OCI-LY7 (cell line): ENCODE results near the gene EXOC4. TPM values are rescaled to one million over a fixed set of nuclear protein-coding genes. Genes with fewer than 3 reads are reported as not detected.

Experiments used
- BruUV-seq: library from RNA; stranded (reverse); fragments of 400-500 nt; replicated peaks from 2 replicates; lab custom pipeline; 2021; lab: Mats Ljungman, UMichigan
- CTCF ChIA-PET: fragments of 300-600 bp; sonication (Branson Sonifier 250); formaldehyde crosslinking; loops from one replicate; lab custom pipeline; 2022; ENCODE audit warnings: antibody characterized with exemption; ENCODE audit not compliant: unreplicated experiment; lab: Charles Lee
- POLR2A ChIA-PET: fragments of 300-600 bp; sonication (Branson Sonifier 250); formaldehyde crosslinking; loops from one replicate; lab custom pipeline; 2022; ENCODE audit warnings: antibody characterized with exemption; lab: Charles Lee
- DNase-seq: peaks from one replicate; pipeline ENCODE4 v3.0.0-alpha.2; 2015; ENCODE audit warnings: low spot score
- H2AFZ ChIP-seq: fragments of 200-600 bp; sonication (generic), shearing (Covaris generic); 2 replicates; pipeline ENCODE4 v1.6.1; 2014; ENCODE audit warnings: mild to moderate bottlenecking, antibody characterized with exemption, low read length, moderate library complexity
- H3K27ac ChIP-seq: fragments of 200-600 bp; sonication (generic); 2 replicates; pipeline ENCODE4 v1.5.1; 2014; ENCODE audit warnings: mixed run types, low read depth, mild to moderate bottlenecking, moderate library complexity, low read length, inconsistent platforms; ENCODE audit not compliant: poor library complexity, severe bottlenecking
- H3K36me3 ChIP-seq: fragments of 200-600 bp; sonication (generic); 2 replicates; pipeline ENCODE4 v1.6.1; 2014; ENCODE audit warnings: mild to moderate bottlenecking, antibody characterized with exemption, low read length, moderate library complexity, mixed read lengths; ENCODE audit not compliant: insufficient read depth
- H3K4me1 ChIP-seq: fragments of 200-600 bp; sonication (generic); 2 replicates; pipeline ENCODE4 v1.5.1; 2014; ENCODE audit warnings: mild to moderate bottlenecking, low read length; ENCODE audit not compliant: insufficient read depth, poor library complexity, severe bottlenecking
- H3K4me2 ChIP-seq: fragments of 200-600 bp; sonication (generic); 2 replicates; pipeline ENCODE4 v1.6.1; 2014; ENCODE audit warnings: mild to moderate bottlenecking, low read length
- H3K4me3 ChIP-seq: fragments of 200-600 bp; sonication (generic); 2 replicates; pipeline ENCODE4 v1.5.1; 2014; ENCODE audit warnings: mild to moderate bottlenecking, low read depth, low read length; ENCODE audit not compliant: poor library complexity, severe bottlenecking
- H3K79me2 ChIP-seq: fragments of 200-600 bp; sonication (generic); 2 replicates; pipeline ENCODE4 v1.6.1; 2016; ENCODE audit warnings: low read depth, mild to moderate bottlenecking, low read length, moderate library complexity, mixed read lengths; ENCODE audit not compliant: insufficient read depth
- H3K9me2 ChIP-seq: fragments of 200-600 bp; sonication (generic); 2 replicates; pipeline ENCODE4 v1.6.1; 2016; ENCODE audit warnings: mild to moderate bottlenecking, low read length, mixed read lengths; ENCODE audit not compliant: insufficient read depth
- H3K9me3 ChIP-seq: fragments of 200-600 bp; sonication (generic); 2 replicates; pipeline ENCODE4 v1.6.1; 2014; ENCODE audit warnings: mild to moderate bottlenecking, mixed run types, low read length, mixed read lengths
- H4K20me1 ChIP-seq: fragments of 200-600 bp; sonication (generic); 2 replicates; pipeline ENCODE4 v1.6.1; 2014; ENCODE audit warnings: mild to moderate bottlenecking, antibody characterized with exemption, low read length, moderate library complexity, mixed read lengths; ENCODE audit not compliant: insufficient read depth
- CTCF ChIP-seq: fragments of 200-600 bp; sonication (generic); conservative IDR thresholded peaks from 2 replicates; pipeline ENCODE4 v1.5.1; 2014; ENCODE audit warnings: mild to moderate bottlenecking, antibody characterized with exemption, low read length, moderate library complexity, mixed read lengths
- EZH2phosphoT487 ChIP-seq: fragments of 200-600 bp; sonication (generic); IDR thresholded peaks from 2 replicates; pipeline ENCODE4 v1.6.1; 2018; ENCODE audit warnings: low read depth, borderline replicate concordance, mild to moderate bottlenecking, mixed run types, antibody characterized with exemption, low read length, moderate library complexity, mixed read lengths
- intact Hi-C: fragments of 100-400 bp; cut with micrococcal nuclease; formaldehyde crosslinking; loops from one replicate; pipeline ENCODE4 v1.10.0; 2022; ENCODE audit not compliant: unreplicated experiment
- total RNA-seq, 2 experiments: library from RNA; depleted of rRNA in 1 of 2; stranded (reverse); fragments of >200 nt in 1 of 2; shearing (Covaris generic) in 1 of 2; gene quantifications; 2 replicates each; pipeline ENCODE4 v1.2.3, GENCODE V29; 2014 to 2022

EXOC4 gene
- total RNA-seq, 2 experiments from 2014 or later = 75.1 to 93.2 TPM

GRCh38 chr7:133381965-133382364, 129.1 kb downstream of the EXOC4 start:
- POLR2A ChIA-PET = interaction anchor here (0.8 kb wide), 1 partner anchor 592 kb away, joined by 3 read pairs; no protein-coding TSS in a partner anchor
- Histone ChIP-seq H3K9me3 (no peaks in the 10 kb centered on the region), H3K27ac (no peak overlapping the region), H3K4me1 (no peaks in the 10 kb centered on the region), H3K4me2 (no peak overlapping the region), H3K9me2 (no peaks in the 10 kb centered on the region), H3K36me3 (no peaks in the 10 kb centered on the region), H3K79me2 (no peaks in the 10 kb centered on the region), H3K4me3 (no peak overlapping the region), H4K20me1 (no peaks in the 10 kb centered on the region), H2AFZ (no peak overlapping the region)
- no peak for TF ChIP-seq CTCF
- TF ChIP-seq EZH2phosphoT487 = no peak
- intact Hi-C loops = no loop called here
- no peak for DNase-seq
- CTCF ChIA-PET = no interaction called here
- BruUV-seq = no TSS peak

- no peak overlapping the region for H2AFZ ChIP-seq
- POLR2A ChIA-PET = no interaction called here
- intact Hi-C loops = no loop called here
- TF ChIP-seq EZH2phosphoT487 (no peak), CTCF (no peak)
- H3K4me1 ChIP-seq = no peaks in the 10 kb centered on the region
- H3K9me2 ChIP-seq = no peaks in the 10 kb centered on the region
- no TSS peak for BruUV-seq
- no peak for DNase-seq
- no peaks in the 10 kb centered on the region for H3K9me3 ChIP-seq
- no peak overlapping the region for H3K4me2 ChIP-seq
- H3K27ac ChIP-seq = no peak overlapping the region
- H3K36me3 ChIP-seq = no peaks in the 10 kb centered on the region
- H3K79me2 ChIP-seq = no peaks in the 10 kb centered on the region
- no peaks in the 10 kb centered on the region for H4K20me1 ChIP-seq
- no peak overlapping the region for H3K4me3 ChIP-seq
- CTCF ChIA-PET = no interaction called here
Observed at GRCh38 chr7:133382775-133383559, 130.1 kb downstream of the EXOC4 start.

GRCh38 chr7:133386205-133386604, 133.3 kb downstream of the EXOC4 start:
- H3K27ac ChIP-seq = no peak overlapping the region
- no TSS peak for BruUV-seq

More at GRCh38 chr7:133386205-133386604, 133.3 kb downstream of the EXOC4 start:
- no peak for DNase-seq
- Histone ChIP-seq H3K9me2 (no peaks in the 10 kb centered on the region), H3K4me1 (no peaks in the 10 kb centered on the region), H3K36me3 (no peaks in the 10 kb centered on the region), H3K9me3 (no peaks in the 10 kb centered on the region), H3K79me2 (no peaks in the 10 kb centered on the region), H2AFZ (no peak overlapping the region), H4K20me1 (no peaks in the 10 kb centered on the region), H3K4me2 (no peak overlapping the region), H3K4me3 (no peak overlapping the region)
- ChIA-PET POLR2A (interaction anchor here (0.7 kb wide), 1 partner anchor 12 kb away, joined by 4 read pairs; no protein-coding TSS in a partner anchor), CTCF (no interaction called here)
- intact Hi-C loops = no loop called here
- no peak for TF ChIP-seq EZH2phosphoT487
- TF ChIP-seq CTCF = no peak
